HG03097 (cell line): ENCODE measurements around the gene UQCR10.
A peak's percentile ranks its signal among the peaks of the same experiment; 100 is the strongest.

Experiments used
- ATAC-seq: cut with Tn5 transposase; IDR thresholded peaks from one replicate; pipeline ENCODE4 v1.9.1; 2021; ENCODE audit not compliant: unreplicated experiment, low FRiP score

UQCR10 gene

GRCh38 chr22:29758068-29758622, 9.0 kb upstream of the UQCR10 start:
- no peak for ATAC-seq

GRCh38 chr22:29758959-29759358, 8.2 kb upstream of the UQCR10 start:
- ATAC-seq = no peak

GRCh38 chr22:29762263-29762662, 4.9 kb upstream of the UQCR10 start:
- no peak for ATAC-seq

- ATAC-seq = peak; percentile 15
Measured at GRCh38 chr22:29765905-29766631, 1.1 kb upstream of the UQCR10 start.

GRCh38 chr22:29766632-29767170, 468 bp upstream of the UQCR10 start, which contains the start of gene ZMAT5:
TSS of gene ZMAT5 (minus strand) at chr22:29767007. CDS start at chr22:29748544, 18,463 bp downstream.
- ATAC-seq = peak; percentile 88

- no peak for ATAC-seq
Measured at GRCh38 chr22:29768052-29768693, 1.0 kb downstream of the UQCR10 start.

GRCh38 chr22:29769723-29770321, 2.7 kb downstream of the UQCR10 start:
- no peak for ATAC-seq

- no peak for ATAC-seq
Measured at GRCh38 chr22:29772170-29772641, 5.0 kb downstream of the UQCR10 start.

- ATAC-seq = no peak
Measured at GRCh38 chr22:29773233-29773632, 6.1 kb downstream of the UQCR10 start.

GRCh38 chr22:29780220-29780619, 13.1 kb downstream of the UQCR10 start:
- ATAC-seq = no peak

- no peak for ATAC-seq
Measured at GRCh38 chr22:29780748-29781676, 13.8 kb downstream of the UQCR10 start.

- no peak for ATAC-seq
Measured at GRCh38 chr22:29782061-29782845, 15.1 kb downstream of the UQCR10 start.

- ATAC-seq = no peak
Measured at GRCh38 chr22:29784451-29785361, 17.5 kb downstream of the UQCR10 start.

- ATAC-seq = no peak
Measured at GRCh38 chr22:29786031-29786430, 18.9 kb downstream of the UQCR10 start.

GRCh38 chr22:29787371-29787980, 20.3 kb downstream of the UQCR10 start:
- no peak for ATAC-seq

- no peak for ATAC-seq
Measured at GRCh38 chr22:29788339-29789279, 21.4 kb downstream of the UQCR10 start.

GRCh38 chr22:29790061-29790460, 22.9 kb downstream of the UQCR10 start:
- ATAC-seq = no peak
